Neuronal stem cell (in vitro differentiated cells): ENCODE measurements around the gene LRRC27.

ENCODE experiments used
- DNase-seq: peaks from one replicate; pipeline ENCODE4 v3.0.0-alpha.2; 2013; ENCODE audit warnings: low spot score
- H2AFZ ChIP-seq: one replicate; pipeline ENCODE4 v1.6.1; 2013; ENCODE audit warnings: mild to moderate bottlenecking, low read length, inconsistent platforms
- H2AK5ac ChIP-seq: 2 replicates; pipeline ENCODE4 v1.6.1; 2013; ENCODE audit warnings: low read depth, mild to moderate bottlenecking, inconsistent platforms, low read length, moderate library complexity, mixed read lengths
- H2BK120ac ChIP-seq: 2 replicates; pipeline ENCODE4 v1.6.1; 2013; ENCODE audit warnings: low read depth, mild to moderate bottlenecking, inconsistent platforms, low read length, moderate library complexity, mixed read lengths
- H2BK12ac ChIP-seq: one replicate; pipeline ENCODE4 v1.6.1; 2013; ENCODE audit warnings: low read length, inconsistent platforms
- H2BK15ac ChIP-seq: 2 replicates; pipeline ENCODE4 v1.6.1; 2013; ENCODE audit warnings: mild to moderate bottlenecking, low read length, inconsistent platforms, mixed read lengths
- H2BK5ac ChIP-seq: one replicate; pipeline ENCODE4 v1.6.1; 2013; ENCODE audit warnings: inconsistent platforms, mild to moderate bottlenecking, low read length, moderate library complexity
- H3K14ac ChIP-seq: one replicate; pipeline ENCODE4 v1.6.1; 2013; ENCODE audit warnings: low read length, inconsistent platforms
- H3K18ac ChIP-seq: 2 replicates; pipeline ENCODE4 v1.6.1; 2013; ENCODE audit warnings: low read length, inconsistent platforms
- H3K23ac ChIP-seq: 2 replicates; pipeline ENCODE4 v1.6.1; 2013; ENCODE audit warnings: low read depth, mild to moderate bottlenecking, mixed read lengths, low read length, inconsistent platforms; ENCODE audit not compliant: poor library complexity
- H3K27ac ChIP-seq: replicated peaks from 3 replicates; pipeline ENCODE4 v1.5.1; 2013; ENCODE audit warnings: low read length, inconsistent platforms
- H3K27me3 ChIP-seq, 3 experiments: 2 replicates each; pipeline ENCODE4 v1.6.1; 2013; ENCODE audit warnings: low read length in 3 of 3, mild to moderate bottlenecking in 2 of 3, inconsistent platforms in 1 of 3, low read depth in 1 of 3, mixed read lengths in 1 of 3, moderate library complexity in 1 of 3; ENCODE audit not compliant: control insufficient read depth in 3 of 3, insufficient read depth in 3 of 3
- H3K36me3 ChIP-seq, 2 donors: replicated peaks in 1 of 2; 2 replicates each; pipeline ENCODE4 v1.6.1; 2013; ENCODE audit warnings: low read length in 2 of 2; ENCODE audit not compliant: control insufficient read depth in 2 of 2, insufficient read depth in 2 of 2
- H3K4ac ChIP-seq: 2 replicates; pipeline ENCODE4 v1.6.1; 2013; ENCODE audit warnings: inconsistent platforms, mild to moderate bottlenecking, low read length, moderate library complexity
- H3K4me1 ChIP-seq, 2 donors: 1 replicate in 1 of 2; 2 replicates in 1 of 2; pipeline ENCODE4 v1.6.1; 2013; ENCODE audit warnings: low read length in 2 of 2, low read depth in 1 of 2; ENCODE audit not compliant: control insufficient read depth in 2 of 2, insufficient read depth in 1 of 2
- H3K4me2 ChIP-seq: one replicate; pipeline ENCODE4 v1.6.1; 2013; ENCODE audit warnings: mild to moderate bottlenecking, low read length, inconsistent platforms; ENCODE audit not compliant: insufficient read depth, poor library complexity, severe bottlenecking
- H3K4me3 ChIP-seq, 2 donors: 2 replicates each; pipeline ENCODE4 v1.5.1; 2013; ENCODE audit warnings: low read length in 2 of 2, mild to moderate bottlenecking in 2 of 2, inconsistent platforms in 1 of 2, moderate library complexity in 1 of 2
- H3K79me1 ChIP-seq: one replicate; pipeline ENCODE4 v1.6.1; 2013; ENCODE audit warnings: low read depth, mild to moderate bottlenecking, inconsistent platforms, low read length, moderate library complexity
- H3K9ac ChIP-seq: one replicate; pipeline ENCODE4 v1.6.1; 2013; ENCODE audit warnings: mild to moderate bottlenecking, low read depth, low read length, inconsistent platforms; ENCODE audit not compliant: poor library complexity
- H3K9me3 ChIP-seq, 2 donors: replicated peaks in 1 of 2; 2 replicates each; pipeline versions ENCODE3 to v1.6.1; 2013; ENCODE audit warnings: low read length in 2 of 2, mild to moderate bottlenecking in 2 of 2, inconsistent platforms in 1 of 2, low read depth in 1 of 2, mixed read lengths in 1 of 2, moderate library complexity in 1 of 2; ENCODE audit not compliant: control insufficient read depth in 2 of 2, insufficient read depth in 1 of 2
- H4K8ac ChIP-seq: one replicate; pipeline ENCODE4 v1.6.1; 2013; ENCODE audit warnings: low read depth, mild to moderate bottlenecking, inconsistent platforms, low read length, moderate library complexity
- H4K91ac ChIP-seq: one replicate; pipeline ENCODE4 v1.6.1; 2013; ENCODE audit warnings: low read length, low read depth, mild to moderate bottlenecking, inconsistent platforms; ENCODE audit not compliant: poor library complexity
- WGBS, 2 donors: extraction: QIAGEN DNeasy Blood & Tissue Kit; methylation state at CpG; one replicate each; pipeline ENCODE4 v1.1.7; 2013; ENCODE audit warnings: missing lambda C conversion rate in 2 of 2, mixed read lengths in 1 of 2; ENCODE audit not compliant: insufficient read length in 2 of 2, insufficient replicate concordance in 1 of 2; ENCODE audit errors: extremely low coverage in 2 of 2; 5-methylcytosine and 5-hydroxymethylcytosine counted together

The LRRC27 gene

GRCh38 chr10:132401401-132402118, 69.6 kb downstream of the LRRC27 start:
- Histone ChIP-seq H3K79me1 (peaks cover 1% of the 10 kb centered on the region), H3K36me3 (peaks cover 0 to 13% of the 10 kb centered on the region in 2 donors), H3K14ac (no peak overlapping the region), H2BK120ac (no peak overlapping the region), H3K27me3 (peaks cover 0 to 12% (median 0%) of the 10 kb centered on the region in 3 experiments), H3K23ac (no peak overlapping the region), H2AFZ (no peak overlapping the region), H3K4me3 (no peak overlapping the region), H2BK15ac (peak overlapping the region; percentile 35), H3K4ac (no peak overlapping the region), H3K4me1 (peaks cover 5 to 8% of the 10 kb centered on the region in 2 donors), H3K4me2 (no peak overlapping the region), H2BK5ac (no peak overlapping the region), H4K8ac (no peak overlapping the region), H2BK12ac (no peak overlapping the region), H3K9ac (no peak overlapping the region), H3K9me3 (no peaks in the 10 kb centered on the region), H3K18ac (peak overlapping the region; percentile 19), H2AK5ac (peak overlapping the region; percentile 81), H4K91ac (no peak overlapping the region), H3K27ac (no peak overlapping the region)
- DNase-seq = no peak
- WGBS, 2 donors = no CpG with 5 or more reads among the region's 20 CpGs

GRCh38 chr10:132402781-132403241, 70.8 kb downstream of the LRRC27 start:
- Histone ChIP-seq H2BK5ac (peak overlapping the region; percentile 91), H3K79me1 (peaks cover 1% of the 10 kb centered on the region), H3K27me3 (peaks cover 0 to 8% (median 0%) of the 10 kb centered on the region in 3 experiments), H3K27ac (no peak overlapping the region), H2AK5ac (peak overlapping the region; percentile 50), H3K9me3 (no peaks in the 10 kb centered on the region), H3K4ac (no peak overlapping the region), H3K4me1 (peaks cover 3 to 6% of the 10 kb centered on the region in 2 donors), H2BK120ac (no peak overlapping the region), H2AFZ (no peak overlapping the region), H2BK15ac (peak overlapping the region; percentile 32), H3K23ac (peak overlapping the region; percentile 57), H3K36me3 (peaks cover 0 to 20% of the 10 kb centered on the region in 2 donors), H3K4me2 (no peak overlapping the region), H4K91ac (no peak overlapping the region), H3K4me3 (no peak overlapping the region), H3K18ac (no peak overlapping the region), H2BK12ac (no peak overlapping the region), H4K8ac (no peak overlapping the region), H3K9ac (no peak overlapping the region), H3K14ac (no peak overlapping the region)
- DNase-seq = no peak
- no CpG with 5 or more reads among the region's 24 CpGs for WGBS, 2 donors

GRCh38 chr10:132403511-132404168, 71.6 kb downstream of the LRRC27 start:
- peaks cover 0 to 1% (median 0%) of the 10 kb centered on the region in 3 experiments for H3K27me3 ChIP-seq
- H3K79me1 ChIP-seq = peaks cover 2% of the 10 kb centered on the region
- H3K4me2 ChIP-seq = no peak overlapping the region
- no peak overlapping the region for H3K4me3 ChIP-seq
- peaks cover 0 to 10% of the 10 kb centered on the region in 2 donors for H3K4me1 ChIP-seq
- H2AFZ ChIP-seq = no peak overlapping the region
- no peak overlapping the region for H4K8ac ChIP-seq
- no peak overlapping the region for H2BK120ac ChIP-seq
- no peak overlapping the region for H3K4ac ChIP-seq
- peaks cover 0 to 20% of the 10 kb centered on the region in 2 donors for H3K36me3 ChIP-seq
- H3K9me3 ChIP-seq = no peaks in the 10 kb centered on the region
- no peak overlapping the region for H4K91ac ChIP-seq
- H3K14ac ChIP-seq = no peak overlapping the region
- no peak overlapping the region for H2BK15ac ChIP-seq
- no peak overlapping the region for H2BK5ac ChIP-seq
- H3K23ac ChIP-seq = peak overlapping the region; percentile 37
- no peak for DNase-seq
- no peak overlapping the region for H3K27ac ChIP-seq
- H3K18ac ChIP-seq = no peak overlapping the region
- no peak overlapping the region for H2BK12ac ChIP-seq
- no peak overlapping the region for H2AK5ac ChIP-seq
- no peak overlapping the region for H3K9ac ChIP-seq
- no CpG with 5 or more reads among the region's 25 CpGs for WGBS, 2 donors
